Thyroid gland (tissue), 4 donors: ENCODE measurements around the gene COL24A1.
"Not testable (repeated sequence)": the region's sequence is repeated elsewhere in the genome, so short reads cannot be mapped to it uniquely, and the experiment has no call there.

Source experiments
- CTCF ChIP-seq, 6 experiments: fragments of 200-600 bp in 3 of 6; fragments of 450-650 bp in 3 of 6; sonication (generic) in 3 of 6; IDR thresholded peaks; one replicate each; pipeline ENCODE4 v1.5.1; 2016 to 2019; ENCODE audit warnings: antibody characterized with exemption in 6 of 6, mild to moderate bottlenecking in 2 of 6, inconsistent platforms in 1 of 6, moderate library complexity in 1 of 6
- POLR2A ChIP-seq, 2 donors: fragments of 450-650 bp; IDR thresholded peaks; one replicate each; pipeline ENCODE4 v1.6.1; 2017; ENCODE audit warnings: antibody characterized with exemption in 2 of 2, mild to moderate bottlenecking in 2 of 2, moderate library complexity in 1 of 2

GRCh38 chr1:85833165-85833564 is 323.4 kb downstream of the COL24A1 start:
- not testable (repeated sequence) for TF ChIP-seq CTCF, POLR2A (IDR thresholded peaks at IDR 0.05)
